Neural cell (in vitro differentiated cells): ENCODE data around the gene SLC25A42.

Experiments used
- CTCF ChIP-seq: fragments of 450-650 bp; IDR thresholded peaks from 2 replicates; pipeline ENCODE4 v1.5.1; 2014; ENCODE audit warnings: antibody characterized with exemption, mild to moderate bottlenecking, moderate library complexity; ENCODE audit not compliant: poor library complexity, severe bottlenecking
- EP300 ChIP-seq: fragments of 450-650 bp; conservative IDR thresholded peaks from 2 replicates; pipeline ENCODE4 v1.6.1; 2014; ENCODE audit warnings: antibody characterized with exemption, mild to moderate bottlenecking, moderate library complexity; ENCODE audit not compliant: poor library complexity, severe bottlenecking
- EZH2 ChIP-seq: fragments of 200-600, 300-800 bp; shearing (Covaris generic), sonication (generic); IDR thresholded peaks from 2 replicates; pipeline ENCODE4 v1.6.1; 2014; ENCODE audit warnings: antibody characterized with exemption, low read length, borderline replicate concordance, mild to moderate bottlenecking; ENCODE audit not compliant: insufficient read depth, poor library complexity, severe bottlenecking
- MXI1 ChIP-seq: fragments of 450-650 bp; conservative IDR thresholded peaks from 2 replicates; pipeline ENCODE4 v1.6.1; 2014; ENCODE audit warnings: antibody characterized with exemption, mild to moderate bottlenecking; ENCODE audit not compliant: poor library complexity, severe bottlenecking
- POLR2AphosphoS5 ChIP-seq: IDR thresholded peaks from 2 replicates; pipeline ENCODE4 v1.6.1; 2012
- RAD21 ChIP-seq: fragments of 450-650 bp; conservative IDR thresholded peaks from 2 replicates; pipeline ENCODE4 v1.6.1; 2014; ENCODE audit warnings: antibody characterized with exemption, mild to moderate bottlenecking, moderate library complexity
- REST ChIP-seq: IDR thresholded peaks from 2 replicates; pipeline ENCODE4 v1.6.1; 2012; ENCODE audit warnings: borderline replicate concordance
- SMC3 ChIP-seq: fragments of 450-650 bp; conservative IDR thresholded peaks from 2 replicates; pipeline ENCODE4 v1.6.1; 2014; ENCODE audit warnings: antibody characterized with exemption, mild to moderate bottlenecking, moderate library complexity; ENCODE audit not compliant: poor library complexity
- TAF1 ChIP-seq: IDR thresholded peaks from 2 replicates; pipeline ENCODE4 v1.6.1; 2012; ENCODE audit warnings: low read depth

- TF ChIP-seq CTCF (no peak), POLR2AphosphoS5 (no peak), SMC3 (no peak), EP300 (no peak), REST (no peak), EZH2 (no peak), TAF1 (no peak), RAD21 (no peak), MXI1 (no peak)
These were observed 45.8 kb downstream of the SLC25A42 start for GRCh38 chr19:19109601-19110000.
